ENCODE measurements around the gene ENOSF1. TPM values are rescaled to one million over a fixed set of nuclear protein-coding genes. Genes with fewer than 3 reads are reported as not detected.
"Not testable (repeated sequence)": the region's sequence is repeated elsewhere in the genome, so short reads cannot be mapped to it uniquely, and the experiment has no call there.

The ENOSF1 gene
- 10 to 100 TPM; 37.8 to 40.1 TPM for total RNA-seq
- polyA plus RNA-seq (2013, experiment 1 of 2) = 30.7 TPM
- polyA plus RNA-seq (2013, experiment 2 of 2) = 50.8 TPM
- 34.3 to 155 (median 67.6) reads per million in 172 experiments for total RNA-seq

- H3K9me3 ChIP-seq (ENCODE audit: control insufficient read depth in 1 of 2, insufficient read depth in 1 of 2, low read length in 2 of 2) = peaks cover 0 to 12% of the 10 kb centered on the region in 2 experiments
- Mint-ChIP-seq H3K27ac (peak within 1 kb of the TSS; percentile 92), H3K27me3 (no peaks in the 10 kb centered on the region), H3K36me3 (ENCODE audit: low read depth) (peaks cover 22% of the 10 kb centered on the region), H3K4me1 (ENCODE audit: low read depth) (peaks cover 38% of the 10 kb centered on the region), H3K4me3 (peak within 1 kb of the TSS; percentile 95), H3K9me3 (peaks cover 5% of the 10 kb centered on the region)
- DNase-seq (peak; percentile 55 to 91 (median 73)), ATAC-seq (ENCODE audit: poor library complexity) (peak; percentile 73)
- no peaks in the 10 kb centered on the region for H3K27me3 ChIP-seq (ENCODE audit: control insufficient read depth in 1 of 2, insufficient read depth in 2 of 2, low read length in 2 of 2)
- intact Hi-C loops (cut with DNase I, micrococcal nuclease) = loop anchor here (5.0 to 10.0 kb wide), 3 partner anchors 90 to 122 kb away; partner anchors contain the start of gene YES1 (in 1 of the 2)
- POLR2A ChIA-PET = interaction anchor here (0.6 to 1.7 kb wide), 10 partner anchors 9 to 1829 kb away, joined by 3 to 11 read pairs (median 4); no protein-coding TSS in a partner anchor
- peak within 1 kb of the TSS; percentile 71 to 81 for H3K27ac ChIP-seq (ENCODE audit: low read depth in 1 of 2, low read length in 2 of 2)
- peaks cover 27% of the 10 kb centered on the region for H3K4me1 ChIP-seq (ENCODE audit: insufficient read depth, low read length)
- CTCF ChIA-PET = interaction anchor here (1.2 to 1.9 kb wide), 5 partner anchors 23 to 127 kb away, joined by 3 to 11 read pairs (median 5); no protein-coding TSS in a partner anchor
- H3K4me3 ChIP-seq (ENCODE audit: low read length) = peak within 1 kb of the TSS; percentile 78
- TF ChIP-seq CTCF (IDR thresholded peaks at IDR 0.05) = peak; percentile 49
- no peaks in the 10 kb centered on the region for H3K36me3 ChIP-seq (ENCODE audit: insufficient read depth, low read length)
These were observed at the start of gene ENOSF1 for GRCh38 chr18:712401-713134. ENOSF1 (minus strand) TSS chr18:712630; CDS start chr18:712587, 43 bp downstream.

- H3K27me3 Mint-ChIP-seq = not testable (repeated sequence)
These were observed 47.4 kb upstream of the ENOSF1 start for GRCh38 chr18:759864-760263.

GRCh38 chr18:755506-755905 lies 43.1 kb upstream of the ENOSF1 start:
- no peak overlapping the region for H3K4me3 ChIP-seq (ENCODE audit: low read length)
- H3K36me3 Mint-ChIP-seq (ENCODE audit: low read depth) = peaks cover 46% of the 10 kb centered on the region
- no peaks in the 10 kb centered on the region for H3K9me3 Mint-ChIP-seq
- no peak for ATAC-seq (ENCODE audit: poor library complexity)
- no peak overlapping the region for H3K4me3 Mint-ChIP-seq
- no peak for TF ChIP-seq CTCF (IDR thresholded peaks at IDR 0.05)
- H3K36me3 ChIP-seq (ENCODE audit: insufficient read depth, low read length) = no peaks in the 10 kb centered on the region
- H3K27ac Mint-ChIP-seq = no peak overlapping the region
- ChIA-PET CTCF (interaction anchor here (2.1 to 2.3 kb wide), 2 partner anchors 12 to 84 kb away, joined by 5 to 6 read pairs; no protein-coding TSS in a partner anchor), POLR2A (no interaction called here)
- intact Hi-C loops (cut with DNase I, micrococcal nuclease) = no loop called here
- no peaks in the 10 kb centered on the region for H3K9me3 ChIP-seq (ENCODE audit: control insufficient read depth in 1 of 2, insufficient read depth in 1 of 2, low read length in 2 of 2)
- H3K27me3 Mint-ChIP-seq = no peaks in the 10 kb centered on the region
- no peaks in the 10 kb centered on the region for H3K4me1 Mint-ChIP-seq (ENCODE audit: low read depth)
- DNase-seq = no peak
- no peak overlapping the region for H3K27ac ChIP-seq (ENCODE audit: low read depth in 1 of 2, low read length in 2 of 2)
- no peaks in the 10 kb centered on the region for H3K27me3 ChIP-seq (ENCODE audit: control insufficient read depth in 1 of 2, insufficient read depth in 2 of 2, low read length in 2 of 2)
- no peaks in the 10 kb centered on the region for H3K4me1 ChIP-seq (ENCODE audit: insufficient read depth, low read length)

More at GRCh38 chr18:759864-760263, 47.4 kb upstream of the ENOSF1 start:
- H3K9me3 Mint-ChIP-seq; ATAC-seq (ENCODE audit: poor library complexity); H3K27ac Mint-ChIP-seq; H3K27ac ChIP-seq (ENCODE audit: low read depth in 1 of 2, low read length in 2 of 2); H3K9me3 ChIP-seq (ENCODE audit: control insufficient read depth in 1 of 2, insufficient read depth in 1 of 2, low read length in 2 of 2); H3K36me3 ChIP-seq (ENCODE audit: insufficient read depth, low read length); H3K4me3 ChIP-seq (ENCODE audit: low read length); DNase-seq; H3K27me3 ChIP-seq (ENCODE audit: control insufficient read depth in 1 of 2, insufficient read depth in 2 of 2, low read length in 2 of 2); POLR2A ChIA-PET; H3K4me1 ChIP-seq (ENCODE audit: insufficient read depth, low read length); H3K4me3 Mint-ChIP-seq: not testable (repeated sequence)
- H3K36me3 Mint-ChIP-seq (ENCODE audit: low read depth) = peaks cover 24% of the 10 kb centered on the region
- intact Hi-C loops (cut with DNase I, micrococcal nuclease) = loop anchor here in 1 of 2 experiments (5.0 kb wide), 1 partner anchor 47 kb away; no protein-coding TSS in a partner anchor
- peaks cover 14% of the 10 kb centered on the region for H3K4me1 Mint-ChIP-seq (ENCODE audit: low read depth)
- CTCF ChIA-PET = interaction anchor here (0.8 kb wide), 1 partner anchor 56 kb away, joined by 3 read pairs; no protein-coding TSS in a partner anchor
